GM21576 (cell line): ENCODE data around the gene C16orf86.
"Not testable (repeated sequence)": the region's sequence is repeated elsewhere in the genome, so short reads cannot be mapped to it uniquely, and the experiment has no call there.

ENCODE experiments used
- ATAC-seq: cut with Tn5 transposase; IDR thresholded peaks from one replicate; pipeline ENCODE4 v1.9.1; 2021; ENCODE audit warnings: mild to moderate bottlenecking, moderate library complexity; ENCODE audit not compliant: unreplicated experiment

Gene C16orf86

DNA sequence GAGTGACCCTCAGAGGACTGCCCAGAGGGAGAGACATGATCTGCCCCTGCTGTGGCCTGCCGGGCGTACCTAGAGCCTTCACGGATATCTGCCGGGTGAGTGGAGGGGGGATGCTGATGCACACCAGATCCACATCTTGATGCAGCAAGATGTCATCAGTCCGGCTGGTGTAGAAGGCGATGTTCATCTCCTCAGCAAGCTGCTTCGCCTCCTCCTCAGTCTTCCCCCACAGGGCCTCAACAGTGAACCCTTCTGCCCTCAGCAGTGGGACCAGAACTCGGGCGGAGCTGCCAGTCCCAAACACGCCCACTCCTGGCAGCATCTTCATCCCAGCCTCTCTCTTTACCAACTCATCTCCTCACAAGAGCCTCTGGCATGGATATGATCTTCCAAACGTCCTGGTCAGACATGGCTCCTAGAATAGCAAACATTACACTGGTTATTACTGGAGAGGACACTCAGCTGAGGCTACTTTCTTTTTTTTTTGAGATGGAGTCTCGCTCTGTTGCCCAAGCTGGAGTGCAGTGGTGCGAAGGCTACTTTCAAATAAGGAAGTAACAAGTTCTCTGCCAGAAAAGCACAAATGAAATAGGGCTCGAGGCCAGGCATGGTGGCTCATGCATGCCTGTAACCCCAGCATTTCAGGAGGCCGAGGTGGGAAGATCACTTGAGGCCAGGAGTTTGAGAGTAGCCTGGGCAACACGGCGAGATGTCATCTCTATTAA is 18.9 kb downstream of the C16orf86 start:
- no peak for ATAC-seq

DNA sequence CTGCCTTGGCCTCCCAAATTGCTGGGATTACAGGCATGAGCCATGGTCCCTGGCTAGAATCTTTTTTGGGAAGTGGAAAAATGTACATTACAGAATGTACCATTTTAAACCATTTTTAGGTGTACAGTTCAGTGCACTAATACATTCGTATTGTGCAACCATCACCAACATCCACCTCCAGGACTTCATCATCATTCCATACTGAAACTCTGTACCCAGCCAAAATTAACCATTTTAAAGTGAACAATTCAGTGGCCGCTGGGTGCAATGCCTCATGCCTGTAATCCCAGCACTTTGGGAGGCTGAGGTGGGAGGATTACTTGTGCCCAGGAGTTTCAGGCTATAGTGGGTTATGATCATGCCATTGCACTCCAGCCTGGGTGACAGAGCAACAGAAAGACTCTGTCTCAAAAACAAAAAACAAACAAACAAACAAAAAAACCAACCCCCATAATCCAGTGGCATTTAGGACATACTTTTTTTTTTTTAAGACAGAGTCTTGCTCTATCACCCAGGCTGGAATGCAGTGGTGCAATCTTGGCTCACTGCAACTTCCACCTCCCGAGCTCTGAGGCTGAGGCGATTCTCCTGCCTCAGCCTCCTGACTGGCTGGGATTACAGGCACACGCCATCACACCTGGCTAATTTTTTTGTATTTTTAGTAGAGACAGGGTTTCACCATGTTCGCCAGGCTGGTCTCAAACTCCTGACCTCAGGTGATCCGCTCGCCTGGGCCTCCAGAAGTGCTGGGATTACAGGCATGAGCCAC is 27.1 kb downstream of the C16orf86 start:
- not testable (repeated sequence) for ATAC-seq

DNA sequence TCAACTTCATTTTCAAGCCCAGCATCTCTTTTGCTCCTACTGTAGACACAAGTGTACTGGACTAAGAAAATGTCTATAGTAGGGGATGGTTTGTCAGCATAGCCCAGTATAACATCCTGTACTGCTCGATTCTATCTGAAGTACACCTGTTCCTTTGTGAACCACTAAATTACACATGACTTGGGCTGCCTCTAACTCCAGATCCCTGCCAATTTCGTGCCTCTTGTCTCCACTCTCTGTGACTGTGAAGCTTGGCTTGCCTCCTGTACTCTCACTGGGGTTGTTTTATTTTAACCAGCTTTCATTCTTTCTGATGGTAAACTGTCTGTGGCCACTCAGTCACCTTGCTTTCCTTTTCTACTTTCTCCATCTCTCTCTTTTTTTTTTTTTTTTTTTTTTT is 28.0 kb downstream of the C16orf86 start:
- ATAC-seq = no peak

DNA sequence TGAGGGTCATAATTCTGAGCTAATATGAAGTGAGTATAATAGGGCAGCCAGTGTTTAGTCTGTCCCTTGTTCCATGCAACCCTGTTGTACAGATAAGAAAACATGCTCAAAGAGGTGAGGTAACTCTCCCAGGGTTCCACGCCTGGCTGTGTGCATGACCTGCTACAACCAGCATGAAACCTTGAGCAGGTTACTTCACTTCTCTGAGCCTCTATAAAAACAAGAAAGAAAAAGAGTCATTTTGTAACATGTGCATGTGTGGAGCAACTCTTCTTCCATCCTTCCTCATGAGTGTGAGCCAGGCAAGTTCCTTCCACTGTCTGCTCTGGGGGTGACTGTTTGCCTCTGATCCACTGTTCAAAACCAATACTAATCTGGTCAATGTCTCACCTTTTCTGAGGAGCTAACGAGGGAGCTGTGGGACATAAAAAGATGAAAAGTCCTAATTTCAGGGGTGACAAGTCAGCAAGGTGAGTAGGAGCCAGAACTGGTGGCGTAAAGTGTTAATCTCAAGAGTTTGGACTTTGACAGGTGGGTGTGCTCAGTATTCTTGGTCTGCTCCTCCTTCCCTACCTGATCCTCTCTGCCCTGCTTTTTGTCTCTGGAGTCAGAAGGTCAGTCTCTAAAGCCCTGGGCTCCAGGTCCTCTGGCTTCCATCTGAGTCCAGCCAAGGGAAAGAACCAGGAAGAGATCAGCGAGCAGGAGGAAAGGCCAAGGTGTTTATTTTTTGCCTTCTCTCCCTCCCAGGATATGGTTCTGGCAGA is 31.0 kb downstream of the C16orf86 start:
- ATAC-seq = no peak

DNA sequence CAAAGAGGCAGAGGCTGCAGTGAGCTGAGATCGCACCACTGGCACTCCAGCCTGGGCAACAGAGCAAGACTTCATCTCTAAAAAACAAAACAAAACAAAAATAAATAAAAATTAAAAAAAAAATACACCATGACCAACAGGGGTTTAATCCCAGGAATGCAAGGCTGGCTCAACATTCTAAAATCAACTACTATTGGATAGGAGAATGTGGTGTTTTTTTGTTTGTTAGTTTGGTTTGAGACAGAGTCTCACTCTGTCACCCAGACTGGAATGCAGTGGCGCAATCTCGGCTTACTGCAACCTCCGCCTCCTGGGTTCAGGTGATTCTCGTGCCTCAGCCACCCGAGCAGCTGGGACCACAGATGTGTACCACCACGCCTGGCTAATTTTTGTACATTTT is 32.7 kb downstream of the C16orf86 start:
- no peak for ATAC-seq

DNA sequence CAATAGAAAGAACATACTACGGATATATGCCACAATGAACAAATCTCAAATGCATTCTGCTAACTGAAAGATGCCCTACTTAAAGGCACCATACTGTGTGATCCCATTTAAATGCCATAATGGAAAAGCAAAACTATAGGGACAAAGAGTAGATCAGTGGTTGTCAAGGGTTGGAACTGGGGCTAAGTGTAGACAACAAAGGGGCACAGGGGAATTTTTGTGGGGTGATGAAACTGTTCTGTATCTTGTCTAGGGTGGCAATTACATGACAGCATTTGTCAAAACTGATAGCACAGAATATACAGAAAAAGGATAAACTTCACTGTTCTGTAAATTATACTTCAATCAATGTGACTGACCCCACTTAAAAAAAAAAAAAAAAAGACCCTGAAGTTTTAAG is 34.8 kb downstream of the C16orf86 start:
- no peak for ATAC-seq

DNA sequence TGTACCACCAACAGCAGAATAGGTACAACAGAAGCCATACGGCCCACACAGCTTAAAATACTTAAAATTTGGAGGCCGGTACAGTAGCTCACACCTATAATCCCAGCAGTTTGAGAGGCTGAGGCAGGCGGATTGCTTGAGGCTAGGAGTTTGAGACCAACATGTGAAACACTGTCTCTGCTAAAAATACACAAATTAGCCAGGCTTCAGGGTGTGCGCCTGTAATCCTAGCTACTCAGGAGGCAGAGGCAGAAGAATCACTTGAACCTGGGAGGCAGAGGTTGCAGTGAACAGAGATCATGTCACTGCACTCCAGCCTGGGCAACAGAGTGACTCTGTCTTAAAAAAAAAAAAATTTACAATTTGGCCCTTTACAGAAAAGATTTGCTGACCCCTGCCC is 35.5 kb downstream of the C16orf86 start:
- no peak for ATAC-seq

DNA sequence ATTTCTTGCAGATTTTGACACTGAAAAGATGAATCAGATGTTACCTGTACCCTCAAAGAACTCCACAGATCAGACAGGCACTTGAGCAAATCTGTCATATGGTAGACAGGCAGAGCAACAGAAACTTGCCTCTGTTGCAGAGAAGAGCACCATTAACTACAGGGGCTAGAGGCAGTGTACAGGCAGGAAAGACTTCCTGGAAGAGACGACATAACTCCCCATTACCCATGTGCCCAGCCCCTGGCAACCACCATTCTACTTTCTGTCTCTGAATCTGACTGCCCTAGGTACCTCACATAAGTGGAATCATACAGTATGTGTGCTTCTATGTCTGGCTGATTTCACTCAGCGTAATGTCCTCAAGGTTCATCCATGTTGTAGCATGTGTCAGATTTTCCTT is 37.0 kb downstream of the C16orf86 start:
- ATAC-seq = no peak

DNA sequence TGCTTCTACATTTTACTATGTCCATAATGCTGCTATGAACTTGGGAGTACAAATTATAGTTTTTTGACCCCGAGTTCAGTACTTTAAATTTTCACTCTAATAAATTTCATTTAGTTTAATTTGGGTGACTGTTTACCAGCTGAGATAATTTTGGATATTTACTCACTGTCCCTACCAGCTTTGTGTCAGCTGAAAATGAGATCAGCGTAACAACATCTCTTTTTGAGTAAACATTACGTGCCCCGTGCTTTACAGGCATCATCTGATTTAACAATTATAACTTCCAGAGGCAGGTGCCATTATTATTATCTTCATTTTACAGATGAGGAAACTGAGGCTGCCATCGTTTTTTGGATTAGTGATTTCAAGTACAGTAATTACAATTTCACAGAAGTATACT is 37.5 kb downstream of the C16orf86 start:
- no peak for ATAC-seq

DNA sequence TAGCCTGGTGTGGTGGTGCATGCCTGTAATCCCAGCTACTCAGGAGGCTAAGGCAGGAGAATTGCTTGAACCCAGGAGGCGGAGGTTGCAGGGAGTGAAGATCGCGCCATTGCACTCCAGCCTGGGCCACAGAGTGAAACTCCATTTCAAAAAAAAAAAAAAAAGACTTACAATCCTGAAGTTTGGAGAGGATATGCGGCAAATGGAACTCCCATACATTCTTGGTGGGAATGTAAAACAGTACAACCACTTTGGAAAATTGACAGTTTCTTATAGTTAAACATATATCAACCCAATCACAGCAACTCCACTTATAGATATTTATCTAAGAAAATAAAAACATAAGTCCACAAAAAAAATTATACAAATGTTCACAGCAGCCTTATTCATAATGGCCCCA is 40.6 kb downstream of the C16orf86 start:
- ATAC-seq = no peak

DNA sequence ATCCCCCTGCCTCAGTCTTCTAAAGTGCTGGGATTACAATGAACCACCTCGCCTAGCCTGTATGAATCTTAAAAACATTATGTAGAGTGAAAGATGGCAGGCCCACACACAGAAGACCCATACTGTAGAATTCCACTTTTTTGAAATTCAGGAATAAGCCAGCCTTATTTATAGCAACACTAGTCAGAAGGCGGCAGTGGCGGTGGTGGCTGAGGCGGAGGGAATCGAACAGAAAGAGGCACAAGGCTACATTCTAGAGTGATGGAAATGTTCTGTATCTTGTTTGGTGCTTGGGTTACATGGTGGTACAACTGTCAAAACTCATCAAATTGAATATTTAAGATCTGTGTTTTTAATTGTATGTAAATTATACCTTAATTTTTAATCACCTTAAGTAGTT is 41.2 kb downstream of the C16orf86 start:
- ATAC-seq = no peak

DNA sequence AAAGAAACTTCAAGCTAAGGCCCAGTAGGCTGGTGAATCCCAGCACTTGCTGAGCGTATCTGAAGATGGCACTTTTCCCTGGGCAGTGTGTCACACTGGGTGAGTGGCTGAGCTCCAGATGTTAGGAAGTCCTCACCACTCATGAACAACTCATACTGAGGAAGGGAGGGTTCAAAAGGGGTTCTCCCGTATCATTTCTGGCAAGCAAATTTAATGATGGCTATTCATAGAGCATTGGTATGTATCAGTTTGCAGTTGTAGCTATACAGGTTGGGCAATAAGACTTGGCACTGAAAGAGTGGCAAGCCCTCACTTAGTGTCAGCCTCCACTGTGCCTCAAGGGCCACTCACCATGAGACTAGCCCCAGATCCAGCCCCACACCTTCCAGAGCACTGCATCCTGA is 41.8 kb downstream of the C16orf86 start:
- no peak for ATAC-seq

DNA sequence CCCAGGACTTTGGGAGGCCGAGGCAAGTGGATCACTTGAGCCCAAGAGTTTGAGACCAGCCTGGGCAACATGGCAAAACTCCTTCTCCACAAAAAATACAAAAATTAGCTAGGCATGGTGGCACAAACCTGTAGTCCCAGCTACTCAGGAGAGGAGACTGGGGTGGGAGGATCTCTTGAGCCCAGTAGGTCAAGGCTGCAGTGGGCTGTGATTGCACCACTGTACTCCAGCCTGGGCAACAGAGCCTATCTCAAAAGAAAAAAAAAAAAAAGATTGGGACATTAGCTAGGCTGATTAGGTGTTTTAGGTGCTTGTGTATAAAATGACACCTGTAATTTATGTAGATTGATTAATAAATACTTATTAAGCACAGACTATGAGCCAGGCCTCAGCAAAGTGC is 42.4 kb downstream of the C16orf86 start:
- ATAC-seq = no peak

DNA sequence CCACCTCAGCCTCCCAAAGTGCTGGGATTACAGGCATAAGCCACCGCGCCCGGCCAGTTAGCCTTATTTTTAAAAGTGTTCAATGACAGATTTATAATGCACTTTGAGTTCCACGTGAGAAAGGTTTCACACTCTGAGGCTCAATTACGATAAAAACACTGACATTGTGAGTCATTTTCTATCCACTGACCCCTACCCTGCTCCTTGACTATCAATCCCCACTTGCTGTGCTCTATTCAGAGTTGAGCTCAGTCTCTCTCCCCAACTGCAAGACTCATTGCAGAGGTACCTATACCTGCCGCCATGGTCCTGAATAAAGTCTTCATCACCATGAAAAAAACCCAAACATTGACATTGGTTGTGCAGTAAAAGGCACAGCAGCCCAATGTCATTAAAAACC is 44.0 kb downstream of the C16orf86 start:
- ATAC-seq = no peak

DNA sequence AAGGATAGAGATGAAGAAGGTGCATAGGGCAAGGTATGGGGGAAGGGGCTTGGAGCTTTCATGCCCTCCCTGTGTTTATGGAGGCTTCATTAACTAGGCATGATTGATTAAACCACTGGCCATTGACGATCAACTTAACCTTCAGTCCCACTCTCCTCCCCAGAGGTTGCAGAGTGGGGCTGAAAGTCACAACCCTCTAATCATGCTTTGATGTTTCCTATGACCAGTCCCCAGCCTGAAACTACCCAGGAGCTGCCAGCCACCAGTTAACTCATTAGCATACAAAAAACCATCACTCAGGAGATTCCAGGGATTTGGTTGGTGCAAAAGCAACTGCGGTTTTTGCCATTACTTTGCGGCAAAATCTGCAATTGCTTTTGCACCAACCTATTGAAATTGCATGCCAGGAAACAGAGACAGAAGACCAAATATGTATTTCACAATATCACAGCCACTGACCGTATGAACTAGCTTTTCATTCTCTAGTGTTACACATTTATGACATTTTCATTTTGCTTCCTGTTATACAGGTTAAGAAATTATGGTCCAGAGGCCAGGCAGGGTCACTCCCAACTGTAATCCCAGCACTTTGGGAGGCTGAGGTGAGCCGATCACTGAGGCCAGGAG is 47.1 kb downstream of the C16orf86 start:
- no peak for ATAC-seq

DNA sequence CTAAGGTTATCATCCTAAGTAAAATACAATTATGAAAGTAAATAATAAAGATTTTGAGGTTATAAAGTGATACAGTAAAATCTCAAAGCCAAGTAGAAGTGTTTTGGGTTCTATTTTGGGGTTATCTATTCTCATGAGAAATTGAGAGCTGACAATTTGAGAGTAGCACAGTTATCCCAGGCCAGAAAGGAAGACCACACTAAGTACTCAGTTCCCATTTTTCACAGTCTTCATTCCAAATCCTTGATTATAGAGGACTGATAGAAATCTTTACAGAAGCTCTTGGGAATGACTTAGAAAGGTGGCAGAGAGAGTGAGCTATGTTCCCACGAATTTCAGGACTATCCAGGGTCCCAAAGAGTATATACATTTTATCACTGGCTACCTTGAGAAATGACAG is 47.9 kb downstream of the C16orf86 start:
- no peak for ATAC-seq

DNA sequence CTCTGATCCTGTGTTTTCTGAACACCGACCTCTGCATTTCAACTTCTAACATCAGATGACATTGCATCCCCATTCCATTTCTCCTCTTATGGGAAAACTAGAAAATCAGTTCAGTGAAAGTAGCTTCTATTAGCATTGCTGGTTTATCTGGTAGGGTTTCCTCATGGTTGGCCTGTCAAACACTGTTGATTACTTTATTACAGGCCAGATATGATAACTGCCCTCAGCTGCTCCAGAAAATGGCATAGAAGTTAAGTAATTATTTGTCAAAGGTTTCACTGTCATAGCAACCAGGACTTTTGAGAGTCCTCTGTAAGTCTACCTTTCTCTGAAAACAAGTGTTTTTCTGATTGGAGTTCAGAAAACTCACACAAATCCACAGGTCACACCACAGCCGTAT is 49.5 kb downstream of the C16orf86 start:
- no peak for ATAC-seq
